DMS 273 treated with DMSO at 0.1 percent for 48 hours (cell line): ENCODE measurements around the gene OR2AT4.
"Not testable (repeated sequence)": the region's sequence is repeated elsewhere in the genome, so short reads cannot be mapped to it uniquely, and the experiment has no call there.

Experiments
- DNase-seq: peaks from one replicate; lab custom pipeline; 2025; lab: John Stamatoyannopoulos, UW

The OR2AT4 gene

GRCh38 chr11:75068559-75068958 lies 28.1 kb downstream of the OR2AT4 start:
- no peak for DNase-seq

DNA sequence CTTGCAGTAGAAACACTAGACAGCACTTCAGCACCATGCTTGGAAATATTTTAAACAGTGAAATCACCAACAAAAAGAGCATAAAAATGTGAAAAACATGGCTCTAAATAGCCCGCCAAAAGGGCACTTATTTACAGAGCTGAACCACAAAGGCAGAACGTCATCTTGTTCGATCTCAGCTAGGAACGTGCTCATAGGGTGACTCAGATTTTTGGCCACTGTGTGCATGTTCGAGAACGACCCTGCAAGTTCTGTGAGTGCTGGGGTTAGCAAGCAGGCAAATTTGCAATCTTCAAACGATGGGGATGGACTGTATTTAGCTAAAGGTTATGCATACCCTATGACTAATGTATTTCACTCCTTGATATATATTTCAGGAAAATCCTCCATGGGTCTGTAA lies 30.6 kb downstream of the OR2AT4 start:
- DNase-seq = no peak

DNA sequence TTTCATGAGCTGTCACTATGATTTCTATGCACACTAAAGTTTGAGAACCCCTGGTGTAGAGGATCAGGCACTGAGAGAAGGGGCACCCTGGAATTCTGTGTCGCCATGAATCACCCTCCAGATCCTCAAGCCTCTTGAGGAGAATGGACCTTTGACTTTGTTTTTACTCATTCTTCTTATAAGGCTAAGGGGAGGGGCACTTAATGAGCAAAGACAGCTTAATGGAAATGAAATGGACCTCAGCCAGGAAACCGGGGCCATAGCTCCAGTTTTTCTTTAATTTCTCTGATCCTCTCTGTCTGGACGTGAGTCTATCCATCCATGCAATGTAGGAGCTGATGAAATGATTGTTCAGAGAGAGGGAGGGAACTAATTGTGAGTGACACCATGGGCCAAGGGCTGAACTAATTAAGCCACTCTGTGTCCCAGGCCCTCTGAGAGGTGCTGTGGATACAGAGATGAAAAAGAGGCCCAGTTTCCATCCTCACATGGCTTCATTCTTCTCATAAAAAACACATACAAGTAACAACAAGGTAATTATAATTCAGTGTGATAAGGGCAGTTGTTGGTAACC lies 32.8 kb downstream of the OR2AT4 start:
- no peak for DNase-seq

DNA sequence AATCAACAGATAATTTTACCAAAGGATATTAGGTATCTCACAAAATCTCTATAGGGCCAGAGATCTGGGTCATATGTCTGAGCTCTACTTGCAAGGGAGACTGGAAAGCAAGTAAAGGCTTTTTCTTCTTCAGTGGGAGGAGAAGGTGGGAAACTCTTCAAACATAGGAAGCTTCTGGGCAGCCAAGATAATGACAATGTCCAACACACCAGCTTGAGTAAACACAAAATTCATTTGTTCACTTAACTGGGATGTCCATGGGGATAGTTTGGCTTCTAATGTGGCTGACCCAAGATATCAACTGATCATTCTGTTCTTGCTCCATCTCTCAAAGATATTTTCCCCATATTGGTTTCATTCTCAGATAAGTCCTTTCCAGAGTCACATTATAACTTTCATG lies 37.4 kb downstream of the OR2AT4 start:
- no peak for DNase-seq

GRCh38 chr11:75056814-75057213 lies 39.9 kb downstream of the OR2AT4 start:
- DNase-seq = no peak

- DNase-seq = no peak
These were observed 41.2 kb downstream of the OR2AT4 start for GRCh38 chr11:75055511-75055910.

- no peak for DNase-seq
These were observed 44.2 kb downstream of the OR2AT4 start for GRCh38 chr11:75052457-75052856.

DNA sequence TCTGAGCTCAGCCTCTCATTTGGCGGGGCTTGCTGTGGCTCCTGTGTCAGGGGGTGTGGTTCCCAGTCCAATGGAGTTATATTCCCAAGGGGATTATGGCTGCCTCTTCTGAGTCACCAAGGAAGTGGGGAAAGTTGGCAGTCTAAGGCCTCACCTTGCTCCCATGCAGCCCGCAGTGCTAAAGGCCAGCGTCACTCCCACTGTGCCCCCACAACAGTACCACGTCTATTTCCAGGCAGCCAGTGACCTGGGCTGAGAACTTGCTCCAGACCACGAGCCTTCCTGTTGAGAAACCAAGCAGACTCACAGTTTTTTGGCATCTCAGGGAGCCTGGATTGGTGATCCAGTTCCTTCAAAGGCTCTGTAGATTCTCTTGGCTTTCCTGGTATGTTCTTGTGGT lies 45.6 kb downstream of the OR2AT4 start:
- no peak for DNase-seq

- DNase-seq = no peak
These were observed 46.2 kb downstream of the OR2AT4 start for GRCh38 chr11:75050516-75050915.

- not testable (repeated sequence) for DNase-seq
These were observed 47.0 kb downstream of the OR2AT4 start for GRCh38 chr11:75049501-75050266.

- DNase-seq = no peak
These were observed 49.5 kb downstream of the OR2AT4 start for GRCh38 chr11:75047191-75047590.

DNA sequence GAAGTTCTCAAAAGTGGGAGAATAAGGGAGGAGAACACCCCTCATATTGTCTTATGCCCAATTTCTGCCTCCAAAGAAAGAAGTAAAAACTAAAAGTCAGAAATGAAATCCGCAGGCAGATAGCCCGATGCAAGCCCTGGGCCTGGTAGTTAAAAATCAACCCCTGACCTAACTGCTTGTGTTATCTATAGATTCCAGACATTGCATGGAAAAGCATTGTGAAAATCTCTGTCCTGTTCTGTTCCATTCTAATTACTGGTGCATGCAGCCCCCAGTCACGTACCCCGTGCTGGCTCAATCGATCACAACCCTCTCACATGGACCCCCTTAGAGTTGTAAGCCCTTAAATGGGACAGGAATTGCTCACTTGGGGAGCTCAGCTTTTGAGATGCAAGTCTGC lies 50.0 kb downstream of the OR2AT4 start:
- not testable (repeated sequence) for DNase-seq

- DNase-seq = not testable (repeated sequence)
These were observed 52.1 kb downstream of the OR2AT4 start for GRCh38 chr11:75044381-75045170.

- not testable (repeated sequence) for DNase-seq
These were observed 54.9 kb downstream of the OR2AT4 start for GRCh38 chr11:75041821-75042220.

GRCh38 chr11:75041263-75041662 lies 55.4 kb downstream of the OR2AT4 start:
- no peak for DNase-seq

DNA sequence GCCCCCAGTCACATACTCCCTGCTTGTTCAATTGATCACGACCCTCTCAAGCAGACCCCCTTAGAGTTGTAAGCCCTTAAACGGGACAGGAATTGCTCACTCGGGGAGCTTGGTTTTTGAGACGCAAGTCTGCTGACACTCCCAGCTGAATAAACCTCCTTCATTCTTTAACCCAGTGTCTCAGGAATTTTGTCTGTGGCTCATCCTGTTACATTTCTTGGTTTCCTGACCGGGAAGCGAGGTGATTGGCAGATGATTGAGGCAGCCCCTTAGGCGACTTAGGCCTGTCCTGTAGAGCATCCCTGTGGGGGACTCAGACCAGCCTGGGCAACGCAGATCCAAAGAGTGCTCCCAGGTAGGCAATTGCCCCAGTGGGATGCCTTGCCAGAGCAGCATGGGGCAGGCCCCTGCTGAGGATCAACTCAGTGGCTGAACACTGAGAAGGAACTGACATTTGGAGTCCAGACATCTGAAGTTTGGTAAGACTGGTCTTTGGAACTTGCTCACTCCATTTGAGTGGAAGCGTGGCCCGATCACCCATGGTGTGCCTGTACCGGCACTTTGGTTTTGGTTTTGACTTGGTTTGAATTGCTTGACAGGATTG lies 56.4 kb downstream of the OR2AT4 start:
- no peak for DNase-seq

DNA sequence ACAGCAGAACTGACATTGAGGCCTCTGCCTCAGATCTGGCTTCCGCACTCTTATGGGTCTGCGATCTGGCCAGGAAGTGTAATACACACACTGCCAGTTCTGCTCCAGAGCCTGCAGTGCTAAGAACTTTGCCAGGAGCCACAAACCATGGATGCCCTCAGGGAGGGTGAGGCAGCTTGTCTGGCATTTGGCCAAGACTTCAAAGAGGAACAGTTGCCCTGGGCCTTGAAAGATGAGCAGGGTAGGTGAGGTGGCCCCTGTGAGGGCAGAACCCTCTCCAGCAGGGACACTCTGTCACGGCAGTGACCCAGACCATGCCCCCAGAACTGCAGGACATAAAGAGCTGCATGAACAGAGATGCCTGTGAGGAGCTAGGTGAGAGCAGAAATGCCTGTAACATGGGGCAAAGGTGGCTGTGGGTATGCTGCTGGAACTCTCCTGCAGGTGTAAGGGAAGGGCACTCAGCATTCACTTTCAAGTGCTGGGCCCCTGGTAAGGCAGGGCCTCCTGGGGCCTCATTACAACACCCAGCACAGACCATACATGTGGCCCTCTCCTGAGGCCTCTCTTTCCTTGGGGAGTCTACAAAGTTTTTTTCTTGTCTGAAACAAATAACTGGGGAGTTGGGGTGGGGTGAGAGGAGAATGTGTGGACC lies 60.6 kb downstream of the OR2AT4 start:
- no peak for DNase-seq

- DNase-seq = no peak
These were observed 61.4 kb downstream of the OR2AT4 start for GRCh38 chr11:75035256-75035655.

DNA sequence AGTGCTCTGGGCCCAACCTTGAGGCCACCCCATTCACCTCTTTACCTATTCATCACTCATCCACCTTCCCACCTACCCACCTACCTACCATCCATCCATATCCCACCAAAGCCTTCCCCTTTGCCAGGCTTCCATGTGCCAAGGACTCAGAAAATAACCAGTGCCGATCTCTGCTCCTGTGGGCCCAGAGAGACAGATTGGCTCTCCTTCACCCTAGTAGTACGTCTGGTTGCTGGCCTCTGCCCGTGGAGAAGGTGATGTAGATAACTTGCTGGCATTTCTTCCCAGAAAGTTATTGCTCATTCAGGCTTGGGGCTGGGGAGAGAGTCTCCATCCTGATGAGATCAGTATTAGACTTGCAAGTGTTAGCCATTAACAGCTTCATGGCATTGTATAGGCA lies 62.8 kb downstream of the OR2AT4 start:
- no peak for DNase-seq

DNA sequence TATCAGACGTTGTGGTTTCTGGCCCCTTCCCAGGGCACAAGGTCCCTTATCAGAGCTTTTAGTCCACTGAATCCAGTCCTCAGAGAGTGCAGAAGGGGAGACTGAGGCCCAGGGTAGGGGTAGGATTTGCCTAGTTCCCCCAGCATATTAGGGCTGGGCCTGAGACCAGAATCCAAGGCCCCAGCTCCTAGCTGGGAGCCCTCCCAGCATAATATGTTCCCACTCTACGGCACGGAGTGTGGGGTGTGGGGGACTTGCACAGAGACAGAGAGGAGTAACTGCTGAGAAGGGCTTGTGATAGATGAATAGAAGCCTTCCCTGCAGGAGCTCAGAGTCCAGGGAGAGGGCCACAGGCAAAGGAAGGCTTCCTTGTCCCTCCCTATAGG lies 64.1 kb downstream of the OR2AT4 start:
- DNase-seq = no peak

GRCh38 chr11:75031771-75032549 lies 64.7 kb downstream of the OR2AT4 start:
- DNase-seq = no peak
